ENCODE data around the gene NBL1.
A peak's percentile ranks its signal among the peaks of the same experiment; 100 is the strongest.

NBL1 gene, protein sequence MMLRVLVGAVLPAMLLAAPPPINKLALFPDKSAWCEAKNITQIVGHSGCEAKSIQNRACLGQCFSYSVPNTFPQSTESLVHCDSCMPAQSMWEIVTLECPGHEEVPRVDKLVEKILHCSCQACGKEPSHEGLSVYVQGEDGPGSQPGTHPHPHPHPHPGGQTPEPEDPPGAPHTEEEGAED

DNA sequence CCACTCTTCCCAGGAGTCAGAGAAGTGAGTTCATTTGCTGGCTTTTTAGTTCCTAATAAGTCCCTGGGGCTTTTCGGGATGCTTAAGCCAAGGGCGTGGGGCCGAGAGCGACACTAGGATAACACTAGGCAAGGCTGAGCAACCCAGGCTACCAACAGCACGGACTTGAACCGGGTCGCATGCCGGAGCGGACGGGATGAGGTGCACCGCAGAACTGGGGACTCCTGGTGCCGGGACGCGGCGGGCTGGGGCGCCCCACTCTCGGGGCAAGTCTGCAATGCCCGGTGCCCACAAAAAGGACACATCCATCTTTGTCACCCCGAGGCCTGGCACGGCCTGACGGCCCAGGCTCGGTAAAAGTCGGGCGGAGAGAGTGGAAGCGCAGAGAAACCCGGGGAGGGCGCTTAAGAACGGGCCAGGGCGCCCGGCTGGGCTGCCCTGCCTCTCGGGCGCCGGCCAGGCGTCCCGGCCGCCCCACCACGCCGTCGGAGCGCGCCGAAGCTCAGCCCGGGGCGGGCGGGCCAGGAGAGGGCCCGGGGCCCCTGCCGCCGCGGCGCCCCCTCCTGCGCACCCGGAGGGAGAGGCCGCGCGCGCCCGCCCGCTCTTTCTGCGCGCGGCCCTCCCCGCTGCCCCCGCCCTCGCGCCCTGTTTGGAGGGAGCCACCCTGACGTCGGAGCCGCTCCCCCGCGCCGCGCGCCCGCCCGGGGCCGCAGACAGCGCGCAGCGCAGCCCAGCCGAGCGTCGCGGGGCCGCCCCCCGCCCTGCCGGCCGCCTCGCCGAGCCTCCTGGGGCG, at the start of gene NBL1:
Gene NBL1 (plus strand): TSS at position 710 of the 793 bp plus-strand sequence. CDS start 10,720 bp downstream, outside the sequence.
- DNase-seq = no peak

DNA sequence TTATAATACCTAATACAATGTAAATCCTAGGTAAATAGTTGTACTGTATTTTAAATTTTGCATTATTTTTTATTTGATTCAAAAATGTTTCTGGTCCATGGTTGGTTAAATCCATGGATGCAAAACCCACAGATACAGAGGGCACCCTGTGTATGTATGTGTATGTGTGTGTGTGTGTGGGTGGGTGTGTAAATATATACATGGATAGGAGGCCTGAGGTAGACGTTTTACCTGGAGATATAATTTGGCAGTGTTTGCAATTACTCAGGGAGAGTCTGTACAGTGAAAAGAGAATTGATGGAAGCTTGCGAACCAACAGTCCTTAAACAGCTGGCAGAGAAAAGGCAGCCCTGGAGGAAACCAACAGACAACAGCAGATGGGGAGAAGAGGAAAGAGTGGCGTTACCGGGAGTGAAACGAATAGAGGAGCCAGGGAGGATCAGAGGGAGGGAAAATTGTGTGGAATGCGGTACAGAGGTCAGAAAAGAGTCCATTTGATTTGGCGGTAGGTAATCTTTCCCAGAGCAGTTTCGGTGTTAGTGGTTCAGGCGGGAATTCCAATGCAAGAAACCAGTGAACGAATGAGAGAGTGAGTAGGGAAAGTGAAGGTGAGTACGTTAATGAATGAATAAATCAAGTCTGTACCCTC, 47.9 kb upstream of the NBL1 start:
- no peak for DNase-seq

DNA sequence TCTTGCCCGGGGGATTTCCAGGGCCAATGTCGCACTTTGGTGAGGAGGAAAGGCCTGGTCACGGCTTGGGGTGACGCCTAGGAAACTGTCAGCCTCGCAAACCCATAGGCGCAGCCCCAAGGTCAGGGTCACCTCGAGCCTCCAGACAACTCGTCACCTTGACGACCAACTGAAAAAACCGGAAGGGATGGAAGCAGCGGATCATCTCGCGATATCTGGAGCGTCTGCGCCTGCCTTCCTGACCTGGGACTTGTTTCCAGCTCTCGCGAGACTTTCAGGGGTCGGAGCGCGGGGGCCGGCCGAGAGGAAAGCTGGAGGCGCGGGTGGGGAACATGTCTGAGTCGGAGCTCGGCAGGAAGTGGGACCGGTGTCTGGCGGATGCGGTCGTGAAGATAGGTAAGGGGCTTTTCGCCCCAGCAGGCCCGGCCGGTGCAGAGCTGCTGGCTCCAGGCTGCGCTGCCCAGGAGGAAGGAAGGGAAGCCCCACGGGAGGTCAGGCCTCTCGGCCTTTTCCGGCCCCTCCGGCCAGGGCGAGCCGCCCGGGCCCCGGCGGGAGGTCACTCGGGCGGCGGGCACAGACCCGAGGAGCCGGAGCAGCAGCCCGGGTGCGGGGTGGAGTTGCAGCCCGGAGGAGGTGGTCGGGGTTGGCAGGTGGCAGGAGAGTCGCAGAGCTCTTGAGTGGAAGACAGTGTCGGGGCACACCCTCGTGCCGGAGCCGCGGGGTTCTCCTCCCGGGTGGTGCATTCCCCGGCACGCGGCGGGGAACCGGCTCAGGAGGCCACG, 47.2 kb upstream of the NBL1 start:
- peak; percentile 97 for DNase-seq

DNA sequence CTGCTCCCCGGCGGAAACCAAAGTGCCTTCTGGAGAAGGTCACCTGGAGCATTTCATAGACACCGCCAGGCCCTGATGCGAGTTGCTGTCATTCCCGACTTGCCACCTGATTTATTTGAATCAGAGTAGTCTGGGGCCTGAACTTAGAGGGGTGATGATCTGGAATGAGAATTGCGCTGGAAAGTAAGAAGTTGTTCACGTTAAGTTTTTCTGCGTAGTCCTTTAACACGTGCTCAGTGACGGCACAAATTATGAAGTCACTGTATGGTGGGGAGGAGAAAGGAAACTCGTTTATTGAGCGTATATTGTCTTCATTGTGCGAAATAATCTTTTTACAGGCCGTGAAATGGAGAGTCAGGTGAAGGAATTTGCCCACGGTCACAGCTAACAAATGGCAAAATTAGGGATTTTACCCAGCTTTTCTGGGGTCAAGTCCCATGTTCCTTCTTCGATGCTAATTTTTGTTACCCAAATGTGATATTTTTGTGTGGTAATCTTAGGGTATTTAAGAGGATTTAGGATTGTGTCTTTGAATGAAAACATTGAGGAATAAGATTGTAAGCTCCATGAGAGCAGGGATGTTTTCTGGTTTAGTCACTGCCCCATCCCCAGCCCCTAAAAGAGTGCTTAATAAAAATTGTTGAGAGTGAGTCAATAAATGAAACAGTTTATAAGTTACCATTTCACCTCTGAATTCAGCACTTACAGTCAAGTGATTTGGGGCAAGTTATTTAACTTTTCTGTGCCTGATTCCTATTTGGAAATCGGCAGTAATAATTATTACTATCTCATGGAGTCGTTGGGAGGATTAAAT, 46.4 kb upstream of the NBL1 start:
- DNase-seq = no peak

DNA sequence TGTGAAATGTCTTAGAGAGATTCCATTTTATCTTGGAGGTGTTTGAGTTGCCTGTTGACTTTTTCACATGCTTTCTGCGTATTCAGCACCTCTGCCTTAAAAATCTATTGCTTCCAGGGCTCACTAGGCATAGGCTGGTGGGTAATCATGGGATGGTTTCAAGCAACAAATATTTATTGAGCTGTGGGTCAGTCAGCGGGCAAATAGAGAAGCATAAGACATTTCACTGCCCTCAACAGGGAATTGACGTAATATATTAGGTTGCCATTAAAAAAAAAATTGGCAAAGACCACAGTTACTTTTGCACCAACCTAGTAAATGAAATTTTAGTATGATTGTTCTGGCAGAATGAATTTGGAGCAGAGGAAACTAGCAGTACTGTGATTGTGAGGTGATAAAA, 44.3 kb upstream of the NBL1 start:
- no peak for DNase-seq

DNA sequence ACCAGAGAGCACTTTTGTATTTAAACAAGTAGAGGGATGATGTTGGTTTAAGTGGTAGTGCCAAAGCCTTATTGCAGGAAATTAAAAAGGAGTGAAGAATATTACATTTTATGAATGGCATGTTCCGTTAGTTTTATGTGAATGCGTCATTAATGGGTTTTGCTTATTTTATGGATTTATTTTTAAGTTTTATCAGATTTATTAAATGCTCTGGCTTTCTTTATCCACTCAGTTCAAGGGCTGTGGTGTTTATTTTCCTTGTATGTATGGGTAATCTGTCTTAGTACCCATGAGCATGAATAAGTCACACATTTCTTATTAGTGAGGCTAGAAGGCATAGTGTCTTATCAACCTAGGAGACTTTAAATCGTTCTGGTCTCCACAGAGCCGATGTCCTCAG, 41.6 kb upstream of the NBL1 start:
- DNase-seq = no peak

DNA sequence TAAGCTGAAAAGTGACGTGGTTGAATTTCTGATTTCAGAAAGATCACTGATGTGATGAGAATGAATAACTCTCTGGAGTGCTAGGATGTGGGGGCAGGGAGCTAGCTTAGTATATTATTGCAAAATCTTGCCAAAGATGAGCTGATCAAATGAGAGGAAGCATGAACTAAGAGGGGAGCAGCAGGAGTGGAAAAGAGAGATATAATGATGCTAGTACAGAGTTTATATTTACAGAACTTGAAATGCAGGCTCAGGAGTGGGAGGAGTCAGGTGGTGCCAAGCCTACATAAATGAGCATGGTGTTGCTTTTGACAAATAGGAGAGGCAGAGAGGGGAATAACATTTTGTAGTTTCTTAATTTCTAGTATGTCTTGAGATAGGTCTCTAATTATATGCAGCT, 38.1 kb upstream of the NBL1 start:
- DNase-seq = no peak

DNA sequence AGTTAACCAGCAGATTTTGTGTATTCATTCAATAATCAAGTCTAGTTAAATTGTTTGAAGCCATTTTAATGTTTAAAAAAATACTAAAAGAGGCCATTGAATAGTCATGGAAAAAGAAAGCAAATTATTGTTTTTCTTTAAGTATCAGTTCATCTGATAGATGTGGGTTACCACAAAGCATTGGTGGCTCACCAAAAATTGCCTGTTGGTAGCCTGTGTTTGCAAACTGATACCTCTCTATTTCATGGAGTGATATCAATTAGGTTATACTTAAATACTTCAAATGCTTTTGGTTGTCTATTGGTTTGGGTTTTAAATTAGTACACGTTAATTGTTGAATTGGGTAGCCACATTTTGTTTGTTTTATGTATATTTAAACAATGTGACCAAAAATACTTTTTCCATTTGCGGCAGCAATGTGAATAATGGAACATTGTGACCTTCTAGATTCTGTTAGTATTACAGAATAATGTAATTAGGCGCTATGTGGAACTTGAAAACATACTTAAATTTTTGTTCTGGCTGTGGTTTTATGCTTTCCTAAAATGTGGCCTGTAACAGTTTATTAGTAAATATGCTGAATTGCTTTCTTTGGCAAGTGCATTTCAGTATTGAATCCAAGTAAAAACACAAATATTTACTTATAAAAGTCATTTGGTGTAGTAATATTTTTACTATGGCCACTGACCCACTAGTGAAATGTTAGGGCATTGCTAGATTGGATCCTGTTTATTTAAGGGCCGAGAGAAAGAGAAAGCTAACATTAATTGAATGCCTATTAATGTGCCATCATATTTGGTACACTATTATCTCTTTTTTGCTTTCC, 37.1 kb upstream of the NBL1 start:
- no peak for DNase-seq

DNA sequence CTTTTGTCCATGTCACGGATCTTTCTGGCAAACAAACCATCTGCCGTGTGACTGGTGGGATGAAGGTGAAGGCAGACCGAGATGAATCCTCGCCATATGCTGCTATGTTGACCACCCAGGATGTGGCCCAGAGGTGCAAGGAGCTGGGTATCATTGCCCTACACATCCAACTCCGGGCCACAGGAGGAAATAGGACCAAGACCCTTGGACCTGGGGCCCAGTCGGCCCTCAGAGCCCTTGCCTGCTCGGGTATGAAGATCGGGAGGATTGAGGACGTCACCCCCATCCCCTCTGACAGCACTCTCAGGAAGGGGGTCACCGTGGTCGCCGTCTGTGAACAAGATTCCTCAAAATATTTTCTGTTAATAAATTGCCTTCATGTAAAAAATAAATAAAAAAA, 35.9 kb upstream of the NBL1 start:
- no peak for DNase-seq

DNA sequence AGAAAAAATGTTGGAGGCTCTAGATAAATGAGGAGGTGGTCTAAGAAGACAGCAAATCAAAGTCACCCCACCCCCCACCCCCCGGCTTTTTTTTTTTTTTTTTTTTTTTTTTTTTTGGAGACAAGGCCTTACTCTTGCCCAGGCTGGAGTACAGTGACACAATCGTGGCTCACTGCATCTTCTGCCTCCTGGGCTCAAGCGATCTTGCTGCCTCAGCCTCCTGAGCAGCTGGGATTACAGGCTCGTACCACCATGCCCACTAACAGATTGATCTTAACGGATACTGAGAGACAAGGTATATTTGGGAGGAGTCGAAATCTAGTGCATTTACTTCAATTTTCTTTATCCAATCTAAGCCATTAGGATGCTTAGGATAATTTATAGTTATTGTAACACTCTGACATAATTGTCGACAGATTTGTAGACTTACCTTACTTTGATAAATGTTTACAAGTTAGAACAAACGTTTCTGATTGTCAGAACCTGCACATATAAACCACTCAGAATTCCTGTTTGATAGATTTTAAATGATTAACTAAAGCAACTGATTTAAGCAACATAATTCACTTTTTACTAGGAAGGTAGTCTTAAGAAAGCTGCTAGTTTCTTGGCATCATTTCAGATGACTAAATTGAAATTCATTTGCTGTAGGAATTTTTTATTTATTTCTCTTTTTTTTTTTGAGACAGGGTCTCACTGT, 33.7 kb upstream of the NBL1 start:
- no peak for DNase-seq

DNA sequence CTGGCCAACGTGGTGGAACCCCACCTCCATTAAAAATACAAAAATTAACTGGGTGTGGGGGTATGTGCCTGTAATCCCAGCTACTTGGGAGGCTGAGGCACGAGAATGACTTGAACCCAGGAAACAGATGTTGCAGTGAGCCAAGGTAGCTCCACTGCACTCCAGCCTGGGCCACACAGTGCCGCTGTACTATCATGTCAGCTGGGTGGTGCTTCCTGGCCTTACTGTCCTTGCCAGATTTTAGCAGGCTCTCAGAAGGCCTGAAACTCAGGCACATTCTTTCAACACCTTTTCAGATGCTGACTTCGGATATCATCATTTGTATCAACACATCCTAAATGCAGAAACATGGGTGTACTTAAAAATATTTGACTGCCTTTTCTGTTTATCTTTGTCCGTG, 31.6 kb upstream of the NBL1 start:
- DNase-seq = no peak

DNA sequence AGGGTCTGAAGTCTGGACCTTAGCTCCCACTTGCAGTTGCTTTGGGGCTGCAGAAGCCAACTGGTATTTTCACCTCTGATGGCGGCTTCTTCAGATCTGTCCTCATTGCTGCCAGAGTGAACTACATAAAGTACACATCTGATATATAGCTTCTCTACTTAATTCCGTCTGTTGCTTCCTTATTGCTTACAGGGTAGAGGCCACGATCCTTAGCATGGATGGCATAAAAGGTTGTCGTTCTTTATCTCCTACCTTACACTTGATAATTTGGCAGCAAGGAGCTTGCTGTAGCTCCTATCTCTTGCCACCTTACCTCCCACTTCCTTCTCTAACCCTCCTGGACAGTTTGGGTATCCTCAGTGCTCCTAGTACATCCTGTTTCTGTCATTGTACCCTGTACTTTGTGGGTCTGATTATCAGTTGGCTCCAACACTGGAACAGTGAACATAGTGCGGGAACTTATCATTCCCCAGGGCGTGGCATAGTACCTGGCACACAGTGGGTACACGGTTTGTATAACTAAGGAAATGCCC, 30.9 kb upstream of the NBL1 start:
- no peak for DNase-seq

DNA sequence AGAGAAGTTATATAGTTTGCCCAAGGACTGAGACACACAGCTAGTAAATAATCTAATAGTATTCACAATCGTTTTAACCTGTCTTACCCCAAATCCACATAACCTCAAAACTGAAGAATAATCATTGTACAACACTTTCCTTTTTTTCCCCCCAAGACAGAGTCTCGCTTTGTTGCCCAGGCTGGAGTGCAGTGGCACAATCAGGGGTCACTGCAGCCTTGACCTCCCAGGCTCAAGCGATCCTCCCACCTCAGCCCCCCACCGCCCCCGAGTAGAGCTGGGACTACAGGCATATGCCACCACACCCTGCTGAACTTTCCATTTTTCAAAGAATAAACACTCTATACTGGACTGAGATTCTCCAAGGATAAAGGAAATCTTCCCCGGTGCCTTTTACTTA, 28.7 kb upstream of the NBL1 start:
- DNase-seq = no peak

DNA sequence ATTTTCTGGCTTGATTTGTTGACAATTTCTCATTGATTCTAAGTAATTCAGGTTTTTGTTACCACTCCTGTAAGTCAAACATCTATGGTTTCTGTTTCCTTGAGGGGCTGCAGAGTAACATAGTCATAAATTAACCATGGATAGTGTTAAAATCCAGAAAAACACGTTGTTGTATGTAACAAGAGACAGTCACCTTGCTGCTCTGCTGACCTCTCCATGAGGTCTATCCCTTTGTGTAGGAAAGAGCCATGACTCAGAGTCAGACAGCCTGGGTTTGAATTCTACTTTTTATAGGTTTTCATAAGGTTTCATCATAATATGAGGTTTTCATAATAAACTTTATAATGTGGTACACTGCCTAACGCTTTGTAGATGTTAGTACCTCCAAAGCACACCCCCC, 27.6 kb upstream of the NBL1 start:
- DNase-seq = no peak

DNA sequence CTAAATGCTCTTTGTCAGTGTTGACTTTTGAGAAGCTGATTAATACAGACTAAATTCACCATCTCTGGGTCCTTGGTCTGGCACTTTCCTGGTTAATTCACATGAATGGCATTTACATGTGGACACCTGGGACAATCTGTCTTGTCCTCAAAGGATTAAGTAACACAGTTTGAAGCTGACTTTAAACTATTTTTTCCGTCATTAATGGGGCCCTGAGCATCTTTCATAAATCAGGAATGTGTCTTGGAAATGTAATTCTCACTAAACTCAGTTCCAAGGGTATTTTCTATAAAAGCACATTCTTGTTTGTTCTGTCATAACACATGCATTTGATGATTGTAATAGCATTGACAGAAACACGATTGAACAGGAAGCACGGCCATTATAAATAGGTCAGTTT, 26.7 kb upstream of the NBL1 start:
- no peak for DNase-seq

DNA sequence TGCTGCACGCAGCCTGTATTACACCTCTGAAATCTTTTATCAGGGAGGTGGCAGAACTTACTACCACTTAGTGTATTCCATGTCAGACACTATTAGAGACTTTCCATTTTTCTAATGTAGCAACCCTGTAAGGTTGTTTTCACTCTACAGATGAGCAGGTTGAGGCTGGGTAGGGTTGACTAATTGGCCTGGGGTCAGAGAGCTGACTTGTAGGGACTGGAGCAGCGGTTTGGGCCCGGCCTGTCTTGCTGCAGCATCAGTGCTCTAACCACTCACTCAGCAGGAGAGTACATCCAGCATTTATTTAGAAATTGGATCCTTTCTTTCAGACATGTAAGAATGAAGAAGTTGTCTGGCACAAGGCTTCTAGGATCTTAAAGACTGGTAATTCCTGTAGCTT, 25.7 kb upstream of the NBL1 start:
- no peak for DNase-seq

DNA sequence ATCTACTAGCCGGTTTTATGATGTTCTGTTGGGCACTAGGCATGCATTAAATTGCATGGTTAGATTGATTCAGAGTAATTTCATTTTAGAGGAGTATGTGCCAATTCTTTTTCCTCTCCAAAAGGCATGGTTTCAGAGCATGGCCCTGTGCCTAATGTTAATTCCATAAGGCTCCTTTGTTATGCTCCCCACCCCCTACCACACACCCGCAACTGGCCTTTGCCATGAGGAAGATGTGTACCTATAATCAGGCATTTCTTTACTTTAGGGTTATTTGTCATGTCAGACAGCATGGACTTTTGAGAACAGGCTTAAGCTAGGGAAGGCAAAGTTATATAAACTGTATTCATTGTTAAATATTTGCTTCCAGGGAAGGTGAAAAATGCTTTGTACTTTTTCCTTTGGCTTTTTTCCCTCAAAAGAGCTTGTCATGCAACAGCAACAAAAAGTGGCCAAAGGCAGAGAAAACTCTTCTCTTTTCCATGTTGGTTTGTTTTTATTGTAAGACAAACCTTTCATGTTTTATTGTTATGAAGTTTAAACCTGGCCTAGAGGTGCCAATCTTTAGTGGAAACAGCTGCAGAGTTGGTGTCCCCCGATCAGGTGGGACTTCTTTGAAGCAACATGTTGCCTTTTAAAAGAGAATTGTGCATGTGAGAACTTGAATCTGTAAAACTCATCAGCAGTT, 24.3 kb upstream of the NBL1 start:
- DNase-seq = no peak

DNA sequence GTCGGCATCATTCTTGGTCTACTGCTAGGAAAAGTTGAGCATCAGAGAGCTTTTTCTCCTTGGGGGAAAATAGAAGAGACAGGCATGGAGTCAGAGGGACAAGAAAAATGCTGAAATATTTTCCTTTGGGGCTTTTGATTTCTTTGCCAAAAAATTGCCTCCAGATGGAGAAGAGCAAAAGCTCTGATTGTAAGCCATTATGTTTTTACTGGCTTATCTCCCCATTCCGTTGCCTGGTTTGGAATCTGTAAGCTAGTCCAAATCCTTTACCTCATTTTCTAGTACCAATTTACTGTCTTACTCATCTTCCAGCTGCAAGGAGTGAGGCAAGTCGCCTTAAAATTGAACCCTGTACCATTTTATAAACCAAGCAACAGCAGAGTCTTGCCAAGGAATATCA, 23.3 kb upstream of the NBL1 start:
- no peak for DNase-seq

DNA sequence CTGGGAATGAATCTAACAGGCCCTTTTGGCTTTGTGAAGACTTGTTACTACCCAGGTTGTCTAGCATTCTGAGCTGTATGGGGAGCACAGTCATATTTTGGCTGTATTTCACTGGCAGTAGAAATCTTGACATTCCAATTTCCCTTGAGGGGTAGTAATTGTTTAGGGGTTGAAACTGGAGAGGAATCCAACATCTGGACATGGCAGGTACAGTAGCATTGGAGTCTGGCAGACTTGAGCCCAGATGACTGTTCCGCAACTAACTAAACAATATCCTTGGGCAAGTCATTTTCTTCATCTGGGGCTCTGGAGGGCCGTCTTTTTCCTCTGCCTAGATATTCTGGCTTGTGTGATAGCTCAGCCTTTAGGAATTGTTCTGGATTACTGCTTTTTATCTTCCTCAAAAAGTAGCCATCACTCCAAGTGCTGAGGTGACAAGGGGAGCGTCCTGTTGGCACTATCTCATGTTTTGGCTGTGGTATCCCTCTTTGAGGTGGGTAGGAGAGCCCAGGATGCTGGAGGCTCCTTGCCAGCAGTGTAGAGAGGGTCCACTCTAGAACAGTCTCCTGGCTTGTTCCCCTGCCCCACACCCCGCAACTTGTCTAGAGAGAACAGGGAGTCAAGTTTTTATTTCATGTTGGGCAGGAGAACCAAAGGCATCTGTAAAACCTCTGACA, 22.7 kb upstream of the NBL1 start:
- DNase-seq = no peak

DNA sequence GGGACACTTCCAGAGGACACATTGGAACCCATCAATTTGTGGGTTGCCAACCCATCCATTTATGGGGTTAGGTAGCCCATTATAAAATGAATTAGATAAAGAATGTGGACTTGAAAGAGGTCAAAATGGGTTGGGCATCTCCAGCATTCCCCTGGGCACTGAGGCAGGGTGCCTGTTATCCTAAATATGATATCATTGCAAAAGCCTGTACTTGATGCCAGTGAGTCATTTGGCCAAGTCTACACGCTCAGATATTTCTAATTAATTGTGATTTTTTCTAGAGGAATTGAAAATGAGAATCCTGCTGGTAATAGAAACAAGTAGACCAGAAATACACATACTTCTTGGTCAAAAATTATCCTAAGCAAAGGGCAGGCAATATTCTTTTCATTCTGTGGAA, 21.9 kb upstream of the NBL1 start:
- DNase-seq = no peak
